Lower leg skin (tissue), 3 donors: ENCODE measurements around the gene PTCD2.

Source experiments
- POLR2A ChIP-seq, 2 donors: fragments of 450-650 bp; IDR thresholded peaks; one replicate each; pipeline ENCODE4 v1.6.1; 2016 to 2017; ENCODE audit warnings: antibody characterized with exemption in 2 of 2, mild to moderate bottlenecking in 1 of 2, moderate library complexity in 1 of 2
- TF ChIP-seq, protein P1 (sequence below), 3 donors: fragments of 450-650 bp; IDR thresholded peaks; one replicate each; pipeline ENCODE4 v1.5.1; 2016; ENCODE audit warnings: antibody characterized with exemption in 3 of 3, mild to moderate bottlenecking in 3 of 3, moderate library complexity in 2 of 3

DNA sequence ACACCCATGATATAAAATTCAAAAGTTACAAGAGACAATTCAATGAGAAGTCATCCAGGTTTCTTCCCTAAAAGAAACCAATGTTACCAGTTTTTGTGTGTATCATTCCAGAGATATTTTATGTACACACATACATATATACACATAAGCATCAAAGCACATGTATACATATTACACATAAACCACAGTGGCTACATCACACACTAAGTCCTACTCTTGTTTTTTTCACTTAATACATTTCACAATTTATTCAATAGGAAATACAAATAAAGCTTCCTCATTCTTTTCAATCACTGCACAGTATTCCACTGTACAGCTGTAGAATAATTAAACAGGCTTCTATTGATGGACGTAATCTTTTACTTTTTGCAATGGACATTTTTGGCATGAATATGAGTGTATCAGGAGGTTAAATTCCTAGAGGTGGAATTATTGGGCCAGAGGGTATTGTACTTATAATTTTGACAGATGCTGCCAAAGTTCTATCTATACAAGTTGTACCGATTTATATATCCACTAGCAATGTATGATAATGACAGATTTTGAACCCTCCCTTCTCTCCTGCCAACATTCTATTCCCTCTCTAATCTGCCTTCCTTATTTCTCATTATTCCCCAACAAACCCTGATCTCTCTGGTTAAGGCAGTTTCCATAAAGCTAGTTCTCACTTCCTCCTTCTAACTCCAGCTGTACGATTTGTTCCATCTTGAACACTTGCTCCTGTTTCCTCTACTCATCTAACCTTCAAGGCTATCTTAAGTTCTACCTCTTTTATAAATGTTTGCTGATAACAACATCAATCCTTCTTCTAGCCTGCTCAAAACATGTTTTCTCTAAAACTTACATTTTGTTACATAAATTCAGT lies 35.4 kb upstream of the PTCD2 start:
- TF ChIP-seq, protein P1, sequence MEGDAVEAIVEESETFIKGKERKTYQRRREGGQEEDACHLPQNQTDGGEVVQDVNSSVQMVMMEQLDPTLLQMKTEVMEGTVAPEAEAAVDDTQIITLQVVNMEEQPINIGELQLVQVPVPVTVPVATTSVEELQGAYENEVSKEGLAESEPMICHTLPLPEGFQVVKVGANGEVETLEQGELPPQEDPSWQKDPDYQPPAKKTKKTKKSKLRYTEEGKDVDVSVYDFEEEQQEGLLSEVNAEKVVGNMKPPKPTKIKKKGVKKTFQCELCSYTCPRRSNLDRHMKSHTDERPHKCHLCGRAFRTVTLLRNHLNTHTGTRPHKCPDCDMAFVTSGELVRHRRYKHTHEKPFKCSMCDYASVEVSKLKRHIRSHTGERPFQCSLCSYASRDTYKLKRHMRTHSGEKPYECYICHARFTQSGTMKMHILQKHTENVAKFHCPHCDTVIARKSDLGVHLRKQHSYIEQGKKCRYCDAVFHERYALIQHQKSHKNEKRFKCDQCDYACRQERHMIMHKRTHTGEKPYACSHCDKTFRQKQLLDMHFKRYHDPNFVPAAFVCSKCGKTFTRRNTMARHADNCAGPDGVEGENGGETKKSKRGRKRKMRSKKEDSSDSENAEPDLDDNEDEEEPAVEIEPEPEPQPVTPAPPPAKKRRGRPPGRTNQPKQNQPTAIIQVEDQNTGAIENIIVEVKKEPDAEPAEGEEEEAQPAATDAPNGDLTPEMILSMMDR (IDR thresholded peaks at IDR 0.05) = no peak
- TF ChIP-seq POLR2A (IDR thresholded peaks at IDR 0.05) = no peak
